Glomerular endothelial cell (primary cell): ENCODE measurements around the gene SHMT1. TPM values are rescaled to one million over a fixed set of nuclear protein-coding genes. Genes with fewer than 3 reads are reported as not detected.
A peak's percentile ranks its signal among the peaks of the same experiment; 100 is the strongest.
"Not testable (repeated sequence)": the region's sequence is repeated elsewhere in the genome, so short reads cannot be mapped to it uniquely, and the experiment has no call there.

Experiments used
- DNase-seq: peaks from one replicate; pipeline ENCODE4 v3.0.0-alpha.2; 2011; ENCODE audit warnings: low read depth, low spot score; ENCODE audit errors: extremely low read depth
- total RNA-seq: library from RNA; depleted of rRNA; stranded (reverse); fragments of >200 nt; gene quantifications from 2 replicates; pipeline ENCODE4 v1.2.3, GENCODE V29; 2015

The SHMT1 gene
- total RNA-seq, 1 donor from 2014 or later = 8.6 TPM

GRCh38 chr17:18327556-18327955 is 35.8 kb downstream of the SHMT1 start:
- no peak for DNase-seq

GRCh38 chr17:18327093-18327492 is 36.3 kb downstream of the SHMT1 start:
- no peak for DNase-seq

GRCh38 chr17:18326572-18326971 is 36.8 kb downstream of the SHMT1 start:
- DNase-seq = no peak

- DNase-seq = no peak
Observed at GRCh38 chr17:18326039-18326438, 37.3 kb downstream of the SHMT1 start.

GRCh38 chr17:18324140-18325050 is 39.0 kb downstream of the SHMT1 start:
- DNase-seq = no peak

GRCh38 chr17:18323507-18324139 is 39.7 kb downstream of the SHMT1 start:
- no peak for DNase-seq

GRCh38 chr17:18323007-18323406 is 40.3 kb downstream of the SHMT1 start:
- no peak for DNase-seq

GRCh38 chr17:18322522-18322921 is 40.8 kb downstream of the SHMT1 start:
- no peak for DNase-seq

GRCh38 chr17:18321309-18321708 is 42.0 kb downstream of the SHMT1 start:
- no peak for DNase-seq

GRCh38 chr17:18320301-18320700 is 43.0 kb downstream of the SHMT1 start:
- no peak for DNase-seq

GRCh38 chr17:18319604-18320256 is 43.6 kb downstream of the SHMT1 start:
- no peak for DNase-seq

GRCh38 chr17:18318771-18319450 is 44.4 kb downstream of the SHMT1 start:
- no peak for DNase-seq

GRCh38 chr17:18318117-18318516 is 45.2 kb downstream of the SHMT1 start:
- DNase-seq = no peak

- no peak for DNase-seq
Observed at GRCh38 chr17:18315961-18316360, 47.4 kb downstream of the SHMT1 start.

- no peak for DNase-seq
Observed at GRCh38 chr17:18315562-18315922, 47.8 kb downstream of the SHMT1 start.

- peak; percentile 72 for DNase-seq
Observed at GRCh38 chr17:18314731-18315561, 48.4 kb downstream of the SHMT1 start, which contains the start of the genes SMCR8 and TOP3A. Gene SMCR8, plus strand, starts transcription at chr17:18315293. Its CDS starts 497 bp downstream, at chr17:18315790. Gene TOP3A, minus strand, starts transcription at chr17:18314994. Its CDS starts 216 bp downstream, at chr17:18314778.

GRCh38 chr17:18314059-18314730 is 49.2 kb downstream of the SHMT1 start:
- DNase-seq = no peak

GRCh38 chr17:18309202-18309601 is 54.1 kb downstream of the SHMT1 start:
- no peak for DNase-seq

- not testable (repeated sequence) for DNase-seq
Observed at GRCh38 chr17:18303206-18303605, 60.1 kb downstream of the SHMT1 start.
